ENCODE measurements around the gene HINT2.

HINT2 gene

GRCh38 chr9:35814841-35815543 is at the start of gene HINT2:
HINT2 (minus strand) TSS chr9:35815042; CDS start chr9:35814979, 63 bp downstream.
- peak; percentile 99 for DNase-seq (ENCODE audit: low read depth, low spot score)
- H3K4me3 ChIP-seq (ENCODE audit: low read depth, low read length) = peak within 1 kb of the TSS; percentile 78
- no peak for TF ChIP-seq CTCF (IDR thresholded peaks at IDR 0.05; ENCODE audit: low read depth, low read length)
- in situ Hi-C loops (cut with HindIII; ENCODE audit: low sequenced_read_pairs) = no loop called here

- DNase-seq (ENCODE audit: low read depth, low spot score) = no peak
- in situ Hi-C loops (cut with HindIII; ENCODE audit: low sequenced_read_pairs) = no loop called here
- TF ChIP-seq CTCF (IDR thresholded peaks at IDR 0.05; ENCODE audit: low read depth, low read length) = no peak
- H3K4me3 ChIP-seq (ENCODE audit: low read depth, low read length) = no peak overlapping the region
Measured at GRCh38 chr9:35863583-35863982, 48.7 kb upstream of the HINT2 start.

GRCh38 chr9:35862328-35862727 is 47.5 kb upstream of the HINT2 start:
- TF ChIP-seq CTCF (IDR thresholded peaks at IDR 0.05; ENCODE audit: low read depth, low read length) = no peak
- in situ Hi-C loops (cut with HindIII; ENCODE audit: low sequenced_read_pairs) = no loop called here
- no peak overlapping the region for H3K4me3 ChIP-seq (ENCODE audit: low read depth, low read length)
- DNase-seq (ENCODE audit: low read depth, low spot score) = no peak

- TF ChIP-seq CTCF (IDR thresholded peaks at IDR 0.05; ENCODE audit: low read depth, low read length) = no peak
- H3K4me3 ChIP-seq (ENCODE audit: low read depth, low read length) = no peak overlapping the region
- no peak for DNase-seq (ENCODE audit: low read depth, low spot score)
- in situ Hi-C loops (cut with HindIII; ENCODE audit: low sequenced_read_pairs) = no loop called here
Measured at GRCh38 chr9:35861161-35861897, 46.5 kb upstream of the HINT2 start.

GRCh38 chr9:35859990-35860339 is 45.1 kb upstream of the HINT2 start:
- no peak overlapping the region for H3K4me3 ChIP-seq (ENCODE audit: low read depth, low read length)
- TF ChIP-seq CTCF (IDR thresholded peaks at IDR 0.05; ENCODE audit: low read depth, low read length) = no peak
- in situ Hi-C loops (cut with HindIII; ENCODE audit: low sequenced_read_pairs) = no loop called here
- DNase-seq (ENCODE audit: low read depth, low spot score) = no peak

GRCh38 chr9:35859310-35859989 is 44.6 kb upstream of the HINT2 start:
- DNase-seq (ENCODE audit: low read depth, low spot score) = no peak
- in situ Hi-C loops (cut with HindIII; ENCODE audit: low sequenced_read_pairs) = no loop called here
- TF ChIP-seq CTCF (IDR thresholded peaks at IDR 0.05; ENCODE audit: low read depth, low read length) = no peak
- no peak overlapping the region for H3K4me3 ChIP-seq (ENCODE audit: low read depth, low read length)

All from astrocyte of the spinal cord (primary cell).